Measurements from ENCODE around the gene ZC3H6. TPM values are rescaled to one million over a fixed set of nuclear protein-coding genes. Genes with fewer than 3 reads are reported as not detected.

Gene ZC3H6
- total RNA-seq, 1 donor from 2014 or later: 7.3 TPM

GRCh38 chr2:112314856-112315255 lies 39.5 kb downstream of the ZC3H6 start:
- Mint-ChIP-seq H3K4me3 (no peak overlapping the region), H3K27me3 (ENCODE audit: low read depth) (no peaks in the 10 kb centered on the region)
- TF ChIP-seq CTCF (conservative IDR thresholded peaks at IDR 0.05): no peak

GRCh38 chr2:112317303-112318158 lies 42.1 kb downstream of the ZC3H6 start:
- H3K9me3 Mint-ChIP-seq: no peaks in the 10 kb centered on the region
- no peak for TF ChIP-seq CTCF (conservative IDR thresholded peaks at IDR 0.05)
- DNase-seq (ENCODE audit: low read depth, low spot score): no peak
- H3K27ac Mint-ChIP-seq (ENCODE audit: unreplicated experiment): no peak overlapping the region
- H3K4me3 Mint-ChIP-seq: no peak overlapping the region
- H3K4me1 Mint-ChIP-seq: no peaks in the 10 kb centered on the region
- no peaks in the 10 kb centered on the region for H3K27me3 Mint-ChIP-seq (ENCODE audit: low read depth)
- no peaks in the 10 kb centered on the region for H3K36me3 Mint-ChIP-seq (ENCODE audit: low read depth)

More at GRCh38 chr2:112314856-112315255, 39.5 kb downstream of the ZC3H6 start:
- no peaks in the 10 kb centered on the region for H3K36me3 Mint-ChIP-seq (ENCODE audit: low read depth)
- DNase-seq (ENCODE audit: low read depth, low spot score): no peak
- H3K9me3 Mint-ChIP-seq: no peaks in the 10 kb centered on the region
- H3K27ac Mint-ChIP-seq (ENCODE audit: unreplicated experiment): no peak overlapping the region
- no peaks in the 10 kb centered on the region for H3K4me1 Mint-ChIP-seq

- no peaks in the 10 kb centered on the region for H3K27me3 Mint-ChIP-seq (ENCODE audit: low read depth)
Observed at GRCh38 chr2:112318515-112318914, 43.1 kb downstream of the ZC3H6 start.

GRCh38 chr2:112321375-112322320 lies 46.3 kb downstream of the ZC3H6 start:
- no peak for DNase-seq (ENCODE audit: low read depth, low spot score)
- no peaks in the 10 kb centered on the region for H3K9me3 Mint-ChIP-seq
- H3K27ac Mint-ChIP-seq (ENCODE audit: unreplicated experiment): no peak overlapping the region
- no peaks in the 10 kb centered on the region for H3K27me3 Mint-ChIP-seq (ENCODE audit: low read depth)
- no peak for TF ChIP-seq CTCF (conservative IDR thresholded peaks at IDR 0.05)
- H3K36me3 Mint-ChIP-seq (ENCODE audit: low read depth): peaks cover 4% of the 10 kb centered on the region
- no peaks in the 10 kb centered on the region for H3K4me1 Mint-ChIP-seq
- no peak overlapping the region for H3K4me3 Mint-ChIP-seq

More at GRCh38 chr2:112318515-112318914, 43.1 kb downstream of the ZC3H6 start:
- Mint-ChIP-seq H3K4me1 (no peaks in the 10 kb centered on the region), H3K4me3 (no peak overlapping the region), H3K9me3 (no peaks in the 10 kb centered on the region), H3K36me3 (ENCODE audit: low read depth) (no peaks in the 10 kb centered on the region), H3K27ac (ENCODE audit: unreplicated experiment) (no peak overlapping the region)
- DNase-seq (ENCODE audit: low read depth, low spot score): no peak
- TF ChIP-seq CTCF (conservative IDR thresholded peaks at IDR 0.05): no peak

- peaks cover 15% of the 10 kb centered on the region for H3K36me3 Mint-ChIP-seq (ENCODE audit: low read depth)
- H3K27ac Mint-ChIP-seq (ENCODE audit: unreplicated experiment): no peak overlapping the region
- DNase-seq (ENCODE audit: low read depth, low spot score): no peak
- no peak for TF ChIP-seq CTCF (conservative IDR thresholded peaks at IDR 0.05)
- no peaks in the 10 kb centered on the region for H3K27me3 Mint-ChIP-seq (ENCODE audit: low read depth)
- H3K4me3 Mint-ChIP-seq: no peak overlapping the region
- H3K4me1 Mint-ChIP-seq: no peaks in the 10 kb centered on the region
- H3K9me3 Mint-ChIP-seq: peaks cover 4% of the 10 kb centered on the region
Observed at GRCh38 chr2:112322919-112323318, 47.5 kb downstream of the ZC3H6 start.

Data from neural crest cell (in vitro differentiated cells).